T-helper 17 cell (primary cell): ENCODE measurements around the gene STK35. TPM values are rescaled to one million over a fixed set of nuclear protein-coding genes. Genes with fewer than 3 reads are reported as not detected.
"Not testable (repeated sequence)": the region's sequence is repeated elsewhere in the genome, so short reads cannot be mapped to it uniquely, and the experiment has no call there.

Experiments
- ATAC-seq: fragments of 150-1000 bp; cut with Tn5 transposase; 2 replicates; pipeline ENCODE4 v1.10.0; 2021; ENCODE audit warnings: mild to moderate bottlenecking, moderate library complexity
- DNase-seq, 3 donors: peaks; one replicate each; pipeline versions ENCODE4 v3.0.0 to v3.0.0-alpha.2; 2020 to 2021
- H3K9me3 ChIP-seq: one replicate; pipeline ENCODE4 v1.7.0; 2013; ENCODE audit warnings: low read length, mild to moderate bottlenecking; ENCODE audit not compliant: control insufficient read depth, poor library complexity, severe bottlenecking
- H3K27ac Mint-ChIP-seq: one replicate; pipeline ENCODE4 v1.8.0; 2022; ENCODE audit warnings: mild to moderate bottlenecking, moderate library complexity, mixed read lengths
- H3K27me3 Mint-ChIP-seq: one replicate; pipeline ENCODE4 v1.8.0; 2022; ENCODE audit warnings: mixed read lengths
- H3K36me3 Mint-ChIP-seq: one replicate; pipeline ENCODE4 v1.8.0; 2022; ENCODE audit warnings: low read depth, mixed read lengths
- H3K4me1 Mint-ChIP-seq: one replicate; pipeline ENCODE4 v1.8.0; 2022; ENCODE audit warnings: mild to moderate bottlenecking, mixed read lengths
- H3K4me3 Mint-ChIP-seq: one replicate; pipeline ENCODE4 v1.8.0; 2022; ENCODE audit warnings: mild to moderate bottlenecking, moderate library complexity, mixed read lengths
- total RNA-seq, 4 donors: library from RNA in 2 of 4; stranded (reverse) in 2 of 4; gene quantifications; one replicate each; pipeline ENCODE4 v1.2.3 and lab custom pipeline; 2022 to 2026

STK35 gene
- total RNA-seq, 2 donors from 2014 or later, result 16.4 to 17.8 TPM

GRCh38 chr20:2163757-2164156 lies 62.1 kb downstream of the STK35 start:
- Mint-ChIP-seq H3K27ac (peak overlapping the region; percentile 43), H3K27me3 (peaks cover 15% of the 10 kb centered on the region), H3K4me3 (no peak overlapping the region), H3K36me3 (peaks cover 3% of the 10 kb centered on the region), H3K4me1 (no peaks in the 10 kb centered on the region)
- DNase-seq (no peak), ATAC-seq (no peak)
- no peaks in the 10 kb centered on the region for H3K9me3 ChIP-seq

- no peak for DNase-seq
- H3K27me3 Mint-ChIP-seq, result peaks cover 15% of the 10 kb centered on the region
- ATAC-seq, result no peak
- H3K9me3 ChIP-seq, result no peaks in the 10 kb centered on the region
- no peak overlapping the region for H3K27ac Mint-ChIP-seq
- H3K4me1 Mint-ChIP-seq, result no peaks in the 10 kb centered on the region
- H3K4me3 Mint-ChIP-seq, result no peak overlapping the region
- peaks cover 3% of the 10 kb centered on the region for H3K36me3 Mint-ChIP-seq
These were observed 62.8 kb downstream of the STK35 start for GRCh38 chr20:2164421-2164820.

- no peak overlapping the region for H3K27ac Mint-ChIP-seq
- H3K27me3 Mint-ChIP-seq, result peaks cover 15% of the 10 kb centered on the region
- DNase-seq (no peak), ATAC-seq (no peak)
- H3K4me1 Mint-ChIP-seq, result no peaks in the 10 kb centered on the region
- no peaks in the 10 kb centered on the region for H3K9me3 ChIP-seq
- H3K36me3 Mint-ChIP-seq, result peaks cover 3% of the 10 kb centered on the region
- H3K4me3 Mint-ChIP-seq, result no peak overlapping the region
These were observed 63.3 kb downstream of the STK35 start for GRCh38 chr20:2164966-2165365.

- no peak overlapping the region for H3K4me3 Mint-ChIP-seq
- peaks cover 15% of the 10 kb centered on the region for H3K27me3 Mint-ChIP-seq
- no peak overlapping the region for H3K27ac Mint-ChIP-seq
These were observed 64.2 kb downstream of the STK35 start for GRCh38 chr20:2165871-2166270.

GRCh38 chr20:2167112-2167511 lies 65.5 kb downstream of the STK35 start:
- Mint-ChIP-seq H3K27me3 (peaks cover 21% of the 10 kb centered on the region), H3K4me1 (no peaks in the 10 kb centered on the region), H3K4me3 (no peak overlapping the region), H3K36me3 (peaks cover 3% of the 10 kb centered on the region), H3K27ac (no peak overlapping the region)
- no peak for DNase-seq
- ATAC-seq, result no peak
- H3K9me3 ChIP-seq, result no peaks in the 10 kb centered on the region

More at GRCh38 chr20:2165871-2166270, 64.2 kb downstream of the STK35 start:
- Mint-ChIP-seq H3K36me3 (peaks cover 3% of the 10 kb centered on the region), H3K4me1 (no peaks in the 10 kb centered on the region)
- H3K9me3 ChIP-seq, result no peaks in the 10 kb centered on the region
- DNase-seq (no peak), ATAC-seq (no peak)

GRCh38 chr20:2168946-2169345 lies 67.3 kb downstream of the STK35 start:
- DNase-seq (no peak), ATAC-seq (no peak)
- Mint-ChIP-seq H3K4me3 (no peak overlapping the region), H3K27me3 (peaks cover 29% of the 10 kb centered on the region), H3K27ac (no peak overlapping the region), H3K36me3 (peaks cover 2% of the 10 kb centered on the region), H3K4me1 (peaks cover 3% of the 10 kb centered on the region)
- no peaks in the 10 kb centered on the region for H3K9me3 ChIP-seq

- ATAC-seq (no peak), DNase-seq (no peak)
- Mint-ChIP-seq H3K4me1 (peaks cover 3% of the 10 kb centered on the region), H3K27ac (no peak overlapping the region), H3K27me3 (peaks cover 29% of the 10 kb centered on the region), H3K4me3 (no peak overlapping the region), H3K36me3 (peaks cover 2% of the 10 kb centered on the region)
- H3K9me3 ChIP-seq, result no peaks in the 10 kb centered on the region
These were observed 67.9 kb downstream of the STK35 start for GRCh38 chr20:2169456-2170088.

- DNase-seq, result no peak
- ATAC-seq, result no peak
- H3K9me3 ChIP-seq, result no peaks in the 10 kb centered on the region
- Mint-ChIP-seq H3K4me3 (no peak overlapping the region), H3K27me3 (peaks cover 29% of the 10 kb centered on the region), H3K4me1 (peaks cover 3% of the 10 kb centered on the region), H3K36me3 (peaks cover 2% of the 10 kb centered on the region), H3K27ac (no peak overlapping the region)
These were observed 68.8 kb downstream of the STK35 start for GRCh38 chr20:2170404-2170803.

GRCh38 chr20:2171266-2171790 lies 69.7 kb downstream of the STK35 start:
- Mint-ChIP-seq H3K4me3 (no peak overlapping the region), H3K4me1 (peaks cover 3% of the 10 kb centered on the region), H3K36me3 (peaks cover 2% of the 10 kb centered on the region), H3K27me3 (peaks cover 28% of the 10 kb centered on the region), H3K27ac (no peak overlapping the region)
- H3K9me3 ChIP-seq, result no peaks in the 10 kb centered on the region
- DNase-seq, result no peak
- no peak for ATAC-seq

GRCh38 chr20:2171840-2172239 lies 70.2 kb downstream of the STK35 start:
- DNase-seq, H3K36me3 Mint-ChIP-seq, ATAC-seq, H3K4me3 Mint-ChIP-seq, H3K4me1 Mint-ChIP-seq, H3K9me3 ChIP-seq, H3K27ac Mint-ChIP-seq: not testable (repeated sequence)
- peaks cover 27% of the 10 kb centered on the region for H3K27me3 Mint-ChIP-seq

- no peak overlapping the region for H3K27ac Mint-ChIP-seq
- ATAC-seq, result peak; percentile 71
- peaks cover 3% of the 10 kb centered on the region for H3K4me1 Mint-ChIP-seq
- peaks cover 33% of the 10 kb centered on the region for H3K27me3 Mint-ChIP-seq
- H3K4me3 Mint-ChIP-seq, result no peak overlapping the region
- peaks cover 2% of the 10 kb centered on the region for H3K36me3 Mint-ChIP-seq
- no peaks in the 10 kb centered on the region for H3K9me3 ChIP-seq
- DNase-seq, result peak; percentile 26 to 57 (median 34)
These were observed 70.9 kb downstream of the STK35 start for GRCh38 chr20:2172305-2173175.

GRCh38 chr20:2173186-2173585 lies 71.6 kb downstream of the STK35 start:
- peaks cover 2% of the 10 kb centered on the region for H3K36me3 Mint-ChIP-seq
- H3K4me3 Mint-ChIP-seq, result no peak overlapping the region
- ATAC-seq (no peak), DNase-seq (no peak)
- H3K27me3 Mint-ChIP-seq, result peaks cover 33% of the 10 kb centered on the region
- H3K4me1 Mint-ChIP-seq, result peaks cover 3% of the 10 kb centered on the region
- H3K27ac Mint-ChIP-seq, result no peak overlapping the region
- H3K9me3 ChIP-seq, result no peaks in the 10 kb centered on the region

GRCh38 chr20:2174067-2174466 lies 72.4 kb downstream of the STK35 start:
- H3K4me1 Mint-ChIP-seq, result peaks cover 3% of the 10 kb centered on the region
- no peaks in the 10 kb centered on the region for H3K9me3 ChIP-seq
- H3K36me3 Mint-ChIP-seq, result peaks cover 2% of the 10 kb centered on the region
- no peak for DNase-seq
- no peak for ATAC-seq
- H3K27ac Mint-ChIP-seq, result no peak overlapping the region
- H3K4me3 Mint-ChIP-seq, result no peak overlapping the region
- H3K27me3 Mint-ChIP-seq, result peaks cover 38% of the 10 kb centered on the region
